ENCODE data around the gene EGR2. TPM values are rescaled to one million over a fixed set of nuclear protein-coding genes. Genes with fewer than 3 reads are reported as not detected.

The EGR2 gene
- total RNA-seq, 3 donors from 2014 or later: 0.32 to 9.2 (median 4.3) TPM

GRCh38 chr10:62763155-62763554 lies 53.0 kb downstream of the EGR2 start:
- H3K4me3 ChIP-seq: no peak overlapping the region
- DNase-seq (ENCODE audit: low spot score in 2 of 2): no peak
- TF ChIP-seq, protein P1, sequence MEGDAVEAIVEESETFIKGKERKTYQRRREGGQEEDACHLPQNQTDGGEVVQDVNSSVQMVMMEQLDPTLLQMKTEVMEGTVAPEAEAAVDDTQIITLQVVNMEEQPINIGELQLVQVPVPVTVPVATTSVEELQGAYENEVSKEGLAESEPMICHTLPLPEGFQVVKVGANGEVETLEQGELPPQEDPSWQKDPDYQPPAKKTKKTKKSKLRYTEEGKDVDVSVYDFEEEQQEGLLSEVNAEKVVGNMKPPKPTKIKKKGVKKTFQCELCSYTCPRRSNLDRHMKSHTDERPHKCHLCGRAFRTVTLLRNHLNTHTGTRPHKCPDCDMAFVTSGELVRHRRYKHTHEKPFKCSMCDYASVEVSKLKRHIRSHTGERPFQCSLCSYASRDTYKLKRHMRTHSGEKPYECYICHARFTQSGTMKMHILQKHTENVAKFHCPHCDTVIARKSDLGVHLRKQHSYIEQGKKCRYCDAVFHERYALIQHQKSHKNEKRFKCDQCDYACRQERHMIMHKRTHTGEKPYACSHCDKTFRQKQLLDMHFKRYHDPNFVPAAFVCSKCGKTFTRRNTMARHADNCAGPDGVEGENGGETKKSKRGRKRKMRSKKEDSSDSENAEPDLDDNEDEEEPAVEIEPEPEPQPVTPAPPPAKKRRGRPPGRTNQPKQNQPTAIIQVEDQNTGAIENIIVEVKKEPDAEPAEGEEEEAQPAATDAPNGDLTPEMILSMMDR (IDR thresholded peaks at IDR 0.05): no peak
- TF ChIP-seq POLR2AphosphoS5 (IDR thresholded peaks at IDR 0.05): no peak
- no peak for TF ChIP-seq POLR2A (IDR thresholded peaks at IDR 0.05)
- H3K4me1 ChIP-seq: no peaks in the 10 kb centered on the region
- H3K27ac ChIP-seq: no peak overlapping the region
- intact Hi-C loops (cut with DNase I; ENCODE audit: low total_unique reads): no loop called here
- no peaks in the 10 kb centered on the region for H3K9me3 ChIP-seq
- no peaks in the 10 kb centered on the region for H3K27me3 ChIP-seq
- H3K36me3 ChIP-seq: no peaks in the 10 kb centered on the region

Other genes starting within 250 kb of the EGR2 start
- 10 to 100 TPM; 13.9 to 27.1 (median 22.9) TPM for gene ADO, start 11.6 kb downstream of the EGR2 start, total RNA-seq

Measured in breast epithelium (tissue), 4 donors.